Measurements from ENCODE around the gene TRMT1. TPM values are rescaled to one million over a fixed set of nuclear protein-coding genes. Genes with fewer than 3 reads are reported as not detected.

Gene TRMT1
- total and polyA plus RNA-seq, 2 of the 8 experiments (the other 6 are each of a cell fraction or from before 2014, with no cell fraction given), result 77.4 to 99.3 TPM

DNA sequence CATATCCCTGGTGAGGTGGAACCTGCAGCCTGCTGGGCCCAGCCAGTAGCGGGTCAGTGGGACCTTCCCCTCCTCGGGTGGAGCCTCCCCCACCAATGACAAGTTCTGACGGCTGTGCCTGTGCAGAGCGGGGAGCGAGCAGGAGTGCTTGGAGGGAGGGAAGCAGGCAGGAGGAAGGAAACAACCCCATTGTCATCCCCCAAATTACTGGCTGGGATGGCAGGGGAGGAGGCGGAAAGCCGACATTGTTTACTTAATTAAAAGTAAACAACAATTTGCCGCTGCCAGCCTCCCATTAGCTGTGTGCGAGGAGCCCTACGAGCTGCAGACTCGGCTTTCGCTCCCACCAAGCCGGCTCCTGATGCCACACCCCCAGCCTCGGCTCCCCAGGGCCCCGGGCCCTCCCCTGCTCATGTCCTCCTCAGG is 59.4 kb downstream of the TRMT1 start:
- no peak overlapping the region for H3K18ac ChIP-seq (ENCODE audit: extremely low read depth, low read length)
- no peak overlapping the region for H2BK120ac ChIP-seq (replicated peaks; ENCODE audit: low read depth, low read length)
- FAIRE-seq, result no peak
- H3K9ac ChIP-seq (replicated peaks in 1 of 4; ENCODE audit: extremely low read depth in 1 of 4, low read depth in 3 of 4, low read length in 3 of 4), result no peak overlapping the region
- 0 out of 2 replicates have a peak overlapping the region, but pooled peaks have one; percentile 19 for H2BK12ac ChIP-seq (ENCODE audit: low read depth, low read length)
- H3K23ac ChIP-seq (ENCODE audit: insufficient read length), result no peak overlapping the region
- no peak overlapping the region for H3K27ac ChIP-seq (ENCODE audit: low read depth, low read length)
- no peaks in the 10 kb centered on the region for H3K79me1 ChIP-seq (ENCODE audit: low read depth, low read length)
- H4K5ac ChIP-seq (ENCODE audit: insufficient read length, low read depth, low read length), result no peak overlapping the region
- no peak overlapping the region for H2AK5ac ChIP-seq (ENCODE audit: low read depth, low read length)
- H2BK15ac ChIP-seq (ENCODE audit: low read length), result no peak overlapping the region
- no peak overlapping the region for H2AFZ ChIP-seq (ENCODE audit: low read length)
- no peak overlapping the region for H3K14ac ChIP-seq (ENCODE audit: insufficient read length)
- peak overlapping the region in 1 of 2 experiments; percentile 8; a peak in 1 of 4 replicates for H3K4me2 ChIP-seq (ENCODE audit: insufficient read depth in 1 of 2, low read depth in 2 of 2, low read length in 2 of 2)
- H2BK20ac ChIP-seq (ENCODE audit: low read length), result no peak overlapping the region
- 18% methylated on average over 7 of the region's 15 CpGs; no CpG with 5 or more reads in 1 of the 2 experiments for WGBS, 2 experiments (ENCODE audit: extremely low coverage in 1 of 2, insufficient coverage in 1 of 2, insufficient read length in 1 of 2, insufficient replicate concordance in 2 of 2, low coverage in 1 of 2, low lambda C conversion rate in 2 of 2, missing lambda C conversion rate in 1 of 2)
- H3K27me3 ChIP-seq (replicated peaks in 1 of 4; ENCODE audit: control insufficient read depth in 3 of 4, extremely low read depth in 1 of 4, insufficient read depth in 3 of 4, low read length in 3 of 4), result peaks cover 88 to 100% (median 98%) of the 10 kb centered on the region in 4 experiments
- no peak overlapping the region for H2BK5ac ChIP-seq (ENCODE audit: low read depth, low read length)
- peaks cover 6 to 17% of the 10 kb centered on the region in 2 experiments for H4K20me1 ChIP-seq (replicated peaks in 1 of 2; ENCODE audit: control insufficient read depth in 1 of 2, insufficient read depth in 2 of 2, low read length in 2 of 2)
- no peaks in the 10 kb centered on the region for H3K79me2 ChIP-seq (ENCODE audit: control insufficient read depth in 1 of 2, insufficient read depth in 2 of 2, low read length in 2 of 2)
- no peaks in the 10 kb centered on the region for H3K36me3 ChIP-seq (ENCODE audit: control insufficient read depth in 2 of 4, insufficient read depth in 4 of 4, low read length in 3 of 4)
- no peak overlapping the region for H3K4ac ChIP-seq (replicated peaks; ENCODE audit: insufficient read length, low read depth, low read length)
- no peak overlapping the region for H4K8ac ChIP-seq (ENCODE audit: extremely low read depth, insufficient read depth, low read length)
- H3K4me1 ChIP-seq (replicated peaks in 1 of 4; ENCODE audit: control insufficient read depth in 3 of 4, insufficient read depth in 4 of 4, low read length in 3 of 4), result peaks cover 7 to 40% (median 32%) of the 10 kb centered on the region in 4 experiments
- no peak overlapping the region for H3K56ac ChIP-seq (replicated peaks; ENCODE audit: insufficient read length, low read depth, low read length)
- ChIA-PET POLR2A (ENCODE audit: partially characterized antibody) (interaction anchor here (1.3 to 1.9 kb wide), 2 partner anchors 20 to 111 kb away, joined by 3 to 7 read pairs; partner anchors contain the start of gene RAD23A), CTCF (ENCODE audit: partially characterized antibody) (interaction anchor here (8.3 to 48.8 kb wide), 7 partner anchors 7 to 80 kb away, joined by 82 to 1145 read pairs (median 153); no protein-coding TSS in a partner anchor)
- no peak overlapping the region for H3K4me3 ChIP-seq (ENCODE audit: extremely low read depth in 1 of 4, insufficient read depth in 2 of 4, low read depth in 3 of 4, low read length in 4 of 4)
- TF ChIP-seq RXRA (IDR thresholded peaks at IDR 0.05; ENCODE audit: insufficient read depth, low read depth, low read length), result no peak
- TF ChIP-seq SUZ12 (IDR thresholded peaks at IDR 0.05; ENCODE audit: low read length), result peak; percentile 43; the same call in 1 of the 2 replicates
- peak; percentile 45 for TF ChIP-seq RNF2 (IDR thresholded peaks at IDR 0.05; ENCODE audit: borderline replicate concordance, low read depth, low read length, missing control alignments, poor library complexity, severe bottlenecking)
- TF ChIP-seq EZH2 (IDR thresholded peaks at IDR 0.05; ENCODE audit: low read depth, low read length, severe bottlenecking), result peak; percentile 64
- no peak for TF ChIP-seq KDM4A (IDR thresholded peaks at IDR 0.05; ENCODE audit: low read depth, low read length, severe bottlenecking)
- no peak for TF ChIP-seq CHD2 (IDR thresholded peaks at IDR 0.05; ENCODE audit: low read length)
- no peak for TF ChIP-seq SP4 (IDR thresholded peaks at IDR 0.05; ENCODE audit: low read length)
- no peak for TF ChIP-seq TAF1 (IDR thresholded peaks at IDR 0.05; ENCODE audit: low read depth, low read length)
- no peak for TF ChIP-seq POU5F1 (IDR thresholded peaks at IDR 0.05; ENCODE audit: low read depth, low read length)
- TF ChIP-seq CHD1 (IDR thresholded peaks at IDR 0.05; ENCODE audit: low read depth, low read length), result no peak
- TF ChIP-seq CBX8 (IDR thresholded peaks at IDR 0.05; ENCODE audit: borderline replicate concordance, low read depth, low read length), result no peak
- no peak overlapping the region for H4K91ac ChIP-seq (replicated peaks; ENCODE audit: insufficient read length, low read length)
- no peaks in the 10 kb centered on the region for H3K9me3 ChIP-seq (ENCODE audit: insufficient read depth in 2 of 2, low read depth in 1 of 2, low read length in 1 of 2)
- H3K23me2 ChIP-seq (ENCODE audit: low read depth, low read length), result peaks cover 6% of the 10 kb centered on the region; the same call in 1 of the 2 replicates
- no peak for DNase-seq (ENCODE audit: low read depth in 1 of 2, low spot score in 2 of 2)

Data from H1 (cell line).